NCI-H2196 (cell line): Measurements from ENCODE around the gene RDH11.
"Not testable (repeated sequence)": the region's sequence is repeated elsewhere in the genome, so short reads cannot be mapped to it uniquely, and the experiment has no call there.

Experiments
- DNase-seq: peaks from one replicate; lab custom pipeline; 2025; ENCODE audit not compliant: unreplicated experiment; lab: John Stamatoyannopoulos, UW

RDH11 gene

GRCh38 chr14:67704484-67705089 is 9.0 kb upstream of the RDH11 start:
- DNase-seq = peak; percentile 64

GRCh38 chr14:67703997-67704396 is 8.4 kb upstream of the RDH11 start:
- DNase-seq = no peak

- not testable (repeated sequence) for DNase-seq
Measured at GRCh38 chr14:67701492-67701891, 5.9 kb upstream of the RDH11 start, which contains the start of gene RDH12. RDH12 (plus strand) TSS chr14:67701886; CDS start chr14:67722643, 20,757 bp downstream.

GRCh38 chr14:67698179-67698578 is 2.6 kb upstream of the RDH11 start:
- DNase-seq = no peak

GRCh38 chr14:67697006-67697405 is 1.4 kb upstream of the RDH11 start:
- no peak for DNase-seq

GRCh38 chr14:67694791-67695393 is 672 bp downstream of the RDH11 start:
- DNase-seq = peak; percentile 90

GRCh38 chr14:67690011-67690410 is 5.6 kb downstream of the RDH11 start:
- no peak for DNase-seq

GRCh38 chr14:67683842-67684241 is 11.7 kb downstream of the RDH11 start:
- DNase-seq = no peak

- no peak for DNase-seq
Measured at GRCh38 chr14:67680941-67681340, 14.6 kb downstream of the RDH11 start.

- DNase-seq = no peak
Measured at GRCh38 chr14:67680121-67680602, 15.4 kb downstream of the RDH11 start.

GRCh38 chr14:67679006-67679405 is 16.6 kb downstream of the RDH11 start:
- no peak for DNase-seq

- no peak for DNase-seq
Measured at GRCh38 chr14:67675219-67675582, 20.4 kb downstream of the RDH11 start.

GRCh38 chr14:67674480-67675218 is 20.9 kb downstream of the RDH11 start, which contains the start of gene VTI1B:
VTI1B (minus strand) TSS chr14:67674632; CDS start chr14:67674489, 143 bp downstream.
- DNase-seq = peak; percentile 72

GRCh38 chr14:67674139-67674479 is 21.5 kb downstream of the RDH11 start:
- peak; percentile 72 for DNase-seq

GRCh38 chr14:67673451-67673850 is 22.1 kb downstream of the RDH11 start:
- DNase-seq = no peak

GRCh38 chr14:67668559-67668958 is 27.0 kb downstream of the RDH11 start:
- DNase-seq = no peak

- DNase-seq = peak; percentile 40
Measured at GRCh38 chr14:67666750-67667449, 28.7 kb downstream of the RDH11 start.

- no peak for DNase-seq
Measured at GRCh38 chr14:67665868-67666267, 29.7 kb downstream of the RDH11 start.

- no peak for DNase-seq
Measured at GRCh38 chr14:67663633-67664032, 31.9 kb downstream of the RDH11 start.

GRCh38 chr14:67653651-67654280 is 41.8 kb downstream of the RDH11 start:
- no peak for DNase-seq

- no peak for DNase-seq
Measured at GRCh38 chr14:67652189-67652588, 43.4 kb downstream of the RDH11 start.
